HG03039 (cell line): ENCODE data around the gene RTL10.

Experiments used
- ATAC-seq: cut with Tn5 transposase; IDR thresholded peaks from one replicate; pipeline ENCODE4 v1.9.1; 2021; ENCODE audit warnings: mild to moderate bottlenecking, moderate library complexity; ENCODE audit not compliant: unreplicated experiment

Gene RTL10

GRCh38 chr22:19876314-19876940 lies 21.8 kb upstream of the RTL10 start:
- no peak for ATAC-seq

GRCh38 chr22:19875531-19876313 lies 21.0 kb upstream of the RTL10 start:
- no peak for ATAC-seq

- no peak for ATAC-seq
Observed at GRCh38 chr22:19875061-19875530, 20.4 kb upstream of the RTL10 start.

- no peak for ATAC-seq
Observed at GRCh38 chr22:19874307-19875060, 19.8 kb upstream of the RTL10 start.

GRCh38 chr22:19873960-19874306 lies 19.3 kb upstream of the RTL10 start:
- ATAC-seq = no peak

- ATAC-seq = no peak
Observed at GRCh38 chr22:19873138-19873959, 18.7 kb upstream of the RTL10 start.

GRCh38 chr22:19872779-19873137 lies 18.1 kb upstream of the RTL10 start:
- ATAC-seq = no peak

GRCh38 chr22:19871845-19872778 lies 17.4 kb upstream of the RTL10 start:
- no peak for ATAC-seq

GRCh38 chr22:19871023-19871844 lies 16.6 kb upstream of the RTL10 start:
- ATAC-seq = no peak

GRCh38 chr22:19870153-19871022 lies 15.7 kb upstream of the RTL10 start:
- no peak for ATAC-seq

- no peak for ATAC-seq
Observed at GRCh38 chr22:19869497-19870152, 15.0 kb upstream of the RTL10 start.

GRCh38 chr22:19868773-19869471 lies 14.2 kb upstream of the RTL10 start:
- ATAC-seq = no peak

- ATAC-seq = no peak
Observed at GRCh38 chr22:19868333-19868732, 13.7 kb upstream of the RTL10 start.

- no peak for ATAC-seq
Observed at GRCh38 chr22:19867617-19868016, 12.9 kb upstream of the RTL10 start.

- no peak for ATAC-seq
Observed at GRCh38 chr22:19866665-19867009, 12.0 kb upstream of the RTL10 start.

GRCh38 chr22:19865141-19865829 lies 10.6 kb upstream of the RTL10 start:
- no peak for ATAC-seq
